ENCODE measurements around the gene PITRM1. TPM values are rescaled to one million over a fixed set of nuclear protein-coding genes. Genes with fewer than 3 reads are reported as not detected.

Gene PITRM1
- polyA plus RNA-seq, 12 donors, result 41.3 to 68.1 (median 58.8) TPM; not detected in 1

Other genes with a start within 250 kb of the PITRM1 start
- gene PFKP, start 105.2 kb downstream of the PITRM1 start, polyA plus RNA-seq (ENCODE audit: insufficient read length in 12 of 12), result 10 to 100 TPM in 11 of 12 donors, not detected in 1; 15.3 to 32.7 (median 19.2) TPM

Measured in muscle of arm (tissue), 12 donors.